GM12878 (cell line): ENCODE data around the gene CCDC74B. TPM values are rescaled to one million over a fixed set of nuclear protein-coding genes. Genes with fewer than 3 reads are reported as not detected.
A peak's percentile ranks its signal among the peaks of the same experiment; 100 is the strongest.
"Not testable (repeated sequence)": the region's sequence is repeated elsewhere in the genome, so short reads cannot be mapped to it uniquely, and the experiment has no call there.

ENCODE experiments used
- ATAC-seq: fragments of 200-7000 bp; cut with Tn5 transposase; 3 replicates; pipeline ENCODE4 v1.9.1; 2020; ENCODE audit warnings: mild to moderate bottlenecking, moderate library complexity
- BruUV-seq: library from RNA; stranded (reverse); fragments of 400-500 nt; replicated peaks from 2 replicates; lab custom pipeline; 2021; lab: Mats Ljungman, UMichigan
- CTCF ChIA-PET: fragments of 300-600 bp; sonication (Branson Sonifier 250); formaldehyde crosslinking; extraction: SDS; loops from one replicate; lab custom pipeline; 2021; ENCODE audit warnings: inconsistent platforms; lab: Yijun Ruan, JAX
- POLR2A ChIA-PET: fragments of 350-600 bp; formaldehyde crosslinking; extraction: SDS; loops from one replicate; lab custom pipeline; 2021; ENCODE audit warnings: inconsistent platforms; lab: Charles Lee
- RAD21 ChIA-PET: fragments of 300-600 bp; sonication (Branson Sonifier 250); formaldehyde crosslinking; loops from one replicate; lab custom pipeline; 2023; ENCODE audit warnings: antibody characterized with exemption; ENCODE audit not compliant: unreplicated experiment; lab: Charles Lee
- SMC1A ChIA-PET: fragments of 300-600 bp; sonication (Branson Sonifier 250); formaldehyde crosslinking; loops from one replicate; lab custom pipeline; 2023; ENCODE audit not compliant: unreplicated experiment, uncharacterized antibody; lab: Charles Lee
- DNase-seq: peaks from one replicate; pipeline ENCODE4 v3.0.0-alpha.2; 2011; ENCODE audit warnings: low read depth, low spot score
- FAIRE-seq: peaks from 3 replicates; lab custom pipeline; 2011; peaks lifted over from hg19 to GRCh38; lab: Jason Lieb, UNC
- H2AFZ ChIP-seq: 2 replicates; pipeline ENCODE4 v1.6.0; 2011; ENCODE audit warnings: low read depth, low read length, control low read depth; ENCODE audit not compliant: control insufficient read depth
- H3K27ac ChIP-seq: 2 replicates; pipeline ENCODE4 v1.5.1; 2011; ENCODE audit warnings: control low read depth; ENCODE audit not compliant: control insufficient read depth, insufficient read depth
- H3K27me3 ChIP-seq, 2 experiments: replicated peaks in 1 of 2; 2 replicates each; pipeline versions ENCODE4 v1.6.0 to v1.6.1; 2011; ENCODE audit warnings: low read length in 1 of 2; ENCODE audit not compliant: control insufficient read depth in 2 of 2, insufficient read depth in 2 of 2
- H3K36me3 ChIP-seq, 2 experiments: 2 replicates each; pipeline ENCODE4 v1.5.1; 2011; ENCODE audit warnings: low read length in 1 of 2; ENCODE audit not compliant: control insufficient read depth in 2 of 2, insufficient read depth in 2 of 2
- H3K4me1 ChIP-seq: 2 replicates; pipeline ENCODE4 v1.6.1; 2011; ENCODE audit warnings: mild to moderate bottlenecking, low read length, moderate library complexity, mixed read lengths; ENCODE audit not compliant: control insufficient read depth, insufficient read depth
- H3K4me2 ChIP-seq: 2 replicates; pipeline ENCODE4 v1.6.0; 2011; ENCODE audit warnings: control low read depth; ENCODE audit not compliant: control insufficient read depth, insufficient read depth
- H3K4me3 ChIP-seq: fragments of 200-600 bp; sonication (generic); 2 replicates; pipeline ENCODE4 v1.5.1; 2016
- H3K79me2 ChIP-seq: 2 replicates; pipeline ENCODE4 v1.6.0; 2011; ENCODE audit warnings: low read length; ENCODE audit not compliant: control insufficient read depth, insufficient read depth
- H3K9ac ChIP-seq: 2 replicates; pipeline ENCODE4 v1.8.0; 2011; ENCODE audit warnings: low read length, control low read depth, mixed read lengths; ENCODE audit not compliant: control insufficient read depth, insufficient read depth
- H3K9me3 ChIP-seq: replicated peaks from 3 replicates; pipeline ENCODE4 v1.5.1; 2011; ENCODE audit warnings: mild to moderate bottlenecking, low read length; ENCODE audit not compliant: control insufficient read depth, insufficient read depth
- H4K20me1 ChIP-seq: 2 replicates; pipeline ENCODE4 v1.6.0; 2011; ENCODE audit not compliant: control insufficient read depth, insufficient read depth
- EP300 ChIP-seq, 2 experiments: fragments of 150-350 bp in 1 of 2; IDR thresholded peaks; 2 replicates each; pipeline ENCODE4 v1.6.1; 2011 to 2012; ENCODE audit warnings: low read depth in 2 of 2, low read length in 2 of 2, borderline replicate concordance in 1 of 2, improper control_type of control experiment in 1 of 2, inconsistent platforms in 1 of 2; ENCODE audit not compliant: control insufficient read depth in 1 of 2
- ESRRA ChIP-seq: IDR thresholded peaks from 2 replicates; pipeline ENCODE4 v1.6.1; 2012; ENCODE audit warnings: mild to moderate bottlenecking, low read length, improper control_type of control experiment
- NFYA ChIP-seq: IDR thresholded peaks from 2 replicates; pipeline ENCODE4 v1.6.1; 2011; ENCODE audit warnings: low read depth, mild to moderate bottlenecking, low read length, improper control_type of control experiment, borderline replicate concordance
- NR2F1 ChIP-seq: fragments of 450-650 bp; conservative IDR thresholded peaks from 2 replicates; pipeline ENCODE4 v1.6.1; 2017; ENCODE audit warnings: mild to moderate bottlenecking
- RELA ChIP-seq: fragments of 450-650 bp; IDR thresholded peaks from 2 replicates; pipeline ENCODE4 v1.8.0; 2014; ENCODE audit warnings: borderline replicate concordance; ENCODE audit not compliant: partially characterized antibody
- SIN3A ChIP-seq: IDR thresholded peaks from 2 replicates; pipeline ENCODE4 v1.6.1; 2012; ENCODE audit warnings: low read depth, low read length, improper control_type of control experiment
- TCF12 ChIP-seq: IDR thresholded peaks from 2 replicates; pipeline ENCODE4 v1.6.1; 2011; ENCODE audit warnings: low read depth, mild to moderate bottlenecking, low read length
- ZSCAN29 ChIP-seq: fragments of 450-650 bp; IDR thresholded peaks from 2 replicates; pipeline ENCODE4 v1.6.1; 2017; ENCODE audit warnings: mild to moderate bottlenecking, moderate library complexity
- WGBS: methylation state at CpG from one replicate; pipeline ENCODE4 v1.1.6; 2016; ENCODE audit warnings: low lambda C conversion rate; ENCODE audit not compliant: insufficient replicate concordance, insufficient coverage; ENCODE audit errors: missing lambda C conversion rate; 5-methylcytosine and 5-hydroxymethylcytosine counted together
- in situ Hi-C: fragments of 300-500 bp; cut with MboI; formaldehyde crosslinking; loops from 9 replicates; pipeline ENCODE4 v1.14.3; 2018; ENCODE audit warnings: mixed read lengths
- intact Hi-C: fragments of 100-400 bp; cut with micrococcal nuclease; formaldehyde crosslinking; loops from one replicate; pipeline ENCODE4 v1.14.2; 2022; ENCODE audit not compliant: unreplicated experiment
- polyA plus RNA-seq, 11 experiments: library from polyadenylated mRNA; depleted of rRNA in 4 of 11; unstranded in 6 of 11; stranded (reverse) in 5 of 11; fragments of >200 nt; fragmentation: Nextera tagmentation in 4 of 11; fragmentation: Illumina TruSeq in 1 of 11; extraction: Ambion mirVana in 4 of 11; extraction: Trizol in 1 of 11; gene quantifications; 1 replicate in 1 of 11; 2 replicates in 10 of 11; pipeline versions ENCODE4 v1.2.1 to v1.2.3, GENCODE V29; 2011 to 2016; ENCODE audit warnings: inconsistent platforms in 2 of 11, missing spikeins in 2 of 11, low read depth in 1 of 11
- total RNA-seq, 4 experiments: library from RNA; depleted of rRNA in 3 of 4; stranded (reverse); fragments of >200 nt in 3 of 4; fragmentation: Illumina TruSeq in 1 of 4; extraction: Trizol in 1 of 4; gene quantifications; 2 replicates each; pipeline versions ENCODE4 v1.2.1 to v1.2.3, GENCODE V29; 2013 to 2021
- TF ChIP-seq, protein P1 (sequence below): fragments of 450-650 bp; IDR thresholded peaks from 2 replicates; pipeline ENCODE4 v1.6.1; 2016; ENCODE audit warnings: mild to moderate bottlenecking, moderate library complexity, borderline replicate concordance
- TF ChIP-seq, protein P2 (sequence below): fragments of 450-650 bp; conservative IDR thresholded peaks from 2 replicates; pipeline ENCODE4 v1.6.1; 2017; ENCODE audit warnings: mild to moderate bottlenecking, moderate library complexity

Gene CCDC74B
- total and polyA plus RNA-seq, 10 of the 15 experiments (the other 5 are each of a cell fraction or from before 2014, with no cell fraction given) = 0.52 to 21.2 (median 9.7) TPM

DNA sequence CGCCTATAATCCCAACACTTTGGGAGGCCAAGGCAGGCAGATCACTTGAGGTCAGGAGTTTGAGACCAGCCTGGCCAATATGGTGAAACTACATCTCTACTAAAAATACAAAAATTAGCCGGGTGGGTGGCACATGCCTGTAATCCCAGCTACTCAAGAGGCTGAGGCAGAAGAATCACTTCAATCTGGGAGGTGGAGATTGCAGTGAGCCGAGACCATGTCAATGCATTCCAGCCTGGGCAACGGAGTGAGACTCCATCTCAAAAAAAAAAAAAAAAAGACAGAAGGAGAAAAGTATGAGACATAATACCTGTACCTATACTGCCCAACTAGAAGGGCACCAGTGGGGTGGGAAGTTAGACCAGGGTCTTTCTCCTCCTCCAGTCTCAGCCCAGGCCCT, 14.5 kb upstream of the CCDC74B start:
- H3K27ac ChIP-seq, H3K4me3 ChIP-seq, DNase-seq, POLR2A ChIA-PET, H3K9ac ChIP-seq, H3K27me3 ChIP-seq, FAIRE-seq, H2AFZ ChIP-seq, H3K4me2 ChIP-seq, intact Hi-C loops, H3K79me2 ChIP-seq, BruUV-seq, H4K20me1 ChIP-seq, H3K9me3 ChIP-seq, SMC1A ChIA-PET, ATAC-seq: not testable (repeated sequence)
- WGBS = 80% methylated on average over 4 of the region's 4 CpGs
- Histone ChIP-seq H3K4me1 (peaks cover 18% of the 10 kb centered on the region), H3K36me3 (peaks cover 4 to 17% of the 10 kb centered on the region in 2 experiments; a peak in 2 of 4 replicates)
- in situ Hi-C loops = loop anchor here (5.0 to 10.0 kb wide), 2 partner anchors 178 to 1515 kb away; no protein-coding TSS in a partner anchor
- CTCF ChIA-PET = interaction anchor here (0.6 to 1.5 kb wide), 2 partner anchors 172 to 978 kb away, joined by 3 to 5 read pairs; no protein-coding TSS in a partner anchor
- RAD21 ChIA-PET = interaction anchor here (1.2 kb wide), 1 partner anchor 1513 kb away, joined by 4 read pairs; no protein-coding TSS in a partner anchor

- no peaks in the 10 kb centered on the region for H3K9me3 ChIP-seq
- 0 out of 2 replicates have a peak overlapping the region, but pooled peaks have one; percentile 9 for H3K4me2 ChIP-seq
- H4K20me1 ChIP-seq = no peaks in the 10 kb centered on the region
- ChIA-PET RAD21 (interaction anchor here (1.0 to 1.2 kb wide), 2 partner anchors 174 to 1514 kb away, joined by 4 read pairs; no protein-coding TSS in a partner anchor), CTCF (interaction anchor here (0.6 to 1.5 kb wide), 4 partner anchors 19 to 977 kb away, joined by 3 to 5 read pairs (median 4); partner anchors contain the start of gene SMPD4), POLR2A (no interaction called here), SMC1A (no interaction called here)
- intact Hi-C loops (loop anchor here (1.0 kb wide), 1 partner anchor 1514 kb away; no protein-coding TSS in a partner anchor), in situ Hi-C loops (loop anchor here (5.0 to 10.0 kb wide), 2 partner anchors 179 to 1516 kb away; no protein-coding TSS in a partner anchor)
- no TSS peak for BruUV-seq
- no peaks in the 10 kb centered on the region for H3K79me2 ChIP-seq
- FAIRE-seq (no peak), DNase-seq (no peak), ATAC-seq (no peak)
- peak overlapping the region; percentile 75 for H3K27ac ChIP-seq
- no peak overlapping the region for H3K4me3 ChIP-seq
- H3K36me3 ChIP-seq = peaks cover 0 to 15% of the 10 kb centered on the region in 2 experiments; a peak in 2 of 4 replicates
- WGBS = 81% methylated on average over 9 of the region's 9 CpGs
- H2AFZ ChIP-seq = no peak overlapping the region
- peaks cover 18% of the 10 kb centered on the region for H3K4me1 ChIP-seq
- no peaks in the 10 kb centered on the region for H3K27me3 ChIP-seq
- H3K9ac ChIP-seq = peak overlapping the region; percentile 12; the same call in 1 of the 2 replicates
- TF ChIP-seq TCF12 (no peak), NR2F1 (no peak), RELA (no peak), SIN3A (no peak), EP300 (IDR thresholded peaks at IDR 0.05; ENCODE audit: borderline replicate concordance in 1 of 2, control insufficient read depth in 1 of 2, low read depth in 2 of 2, low read length in 2 of 2) (no peak), NFYA (no peak), ESRRA (no peak), ZSCAN29 (no peak)
- TF ChIP-seq, protein P1, sequence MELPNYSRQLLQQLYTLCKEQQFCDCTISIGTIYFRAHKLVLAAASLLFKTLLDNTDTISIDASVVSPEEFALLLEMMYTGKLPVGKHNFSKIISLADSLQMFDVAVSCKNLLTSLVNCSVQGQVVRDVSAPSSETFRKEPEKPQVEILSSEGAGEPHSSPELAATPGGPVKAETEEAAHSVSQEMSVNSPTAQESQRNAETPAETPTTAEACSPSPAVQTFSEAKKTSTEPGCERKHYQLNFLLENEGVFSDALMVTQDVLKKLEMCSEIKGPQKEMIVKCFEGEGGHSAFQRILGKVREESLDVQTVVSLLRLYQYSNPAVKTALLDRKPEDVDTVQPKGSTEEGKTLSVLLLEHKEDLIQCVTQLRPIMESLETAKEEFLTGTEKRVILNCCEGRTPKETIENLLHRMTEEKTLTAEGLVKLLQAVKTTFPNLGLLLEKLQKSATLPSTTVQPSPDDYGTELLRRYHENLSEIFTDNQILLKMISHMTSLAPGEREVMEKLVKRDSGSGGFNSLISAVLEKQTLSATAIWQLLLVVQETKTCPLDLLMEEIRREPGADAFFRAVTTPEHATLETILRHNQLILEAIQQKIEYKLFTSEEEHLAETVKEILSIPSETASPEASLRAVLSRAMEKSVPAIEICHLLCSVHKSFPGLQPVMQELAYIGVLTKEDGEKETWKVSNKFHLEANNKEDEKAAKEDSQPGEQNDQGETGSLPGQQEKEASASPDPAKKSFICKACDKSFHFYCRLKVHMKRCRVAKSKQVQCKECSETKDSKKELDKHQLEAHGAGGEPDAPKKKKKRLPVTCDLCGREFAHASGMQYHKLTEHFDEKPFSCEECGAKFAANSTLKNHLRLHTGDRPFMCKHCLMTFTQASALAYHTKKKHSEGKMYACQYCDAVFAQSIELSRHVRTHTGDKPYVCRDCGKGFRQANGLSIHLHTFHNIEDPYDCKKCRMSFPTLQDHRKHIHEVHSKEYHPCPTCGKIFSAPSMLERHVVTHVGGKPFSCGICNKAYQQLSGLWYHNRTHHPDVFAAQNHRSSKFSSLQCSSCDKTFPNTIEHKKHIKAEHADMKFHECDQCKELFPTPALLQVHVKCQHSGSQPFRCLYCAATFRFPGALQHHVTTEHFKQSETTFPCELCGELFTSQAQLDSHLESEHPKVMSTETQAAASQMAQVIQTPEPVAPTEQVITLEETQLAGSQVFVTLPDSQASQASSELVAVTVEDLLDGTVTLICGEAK = no peak
- TF ChIP-seq, protein P2, sequence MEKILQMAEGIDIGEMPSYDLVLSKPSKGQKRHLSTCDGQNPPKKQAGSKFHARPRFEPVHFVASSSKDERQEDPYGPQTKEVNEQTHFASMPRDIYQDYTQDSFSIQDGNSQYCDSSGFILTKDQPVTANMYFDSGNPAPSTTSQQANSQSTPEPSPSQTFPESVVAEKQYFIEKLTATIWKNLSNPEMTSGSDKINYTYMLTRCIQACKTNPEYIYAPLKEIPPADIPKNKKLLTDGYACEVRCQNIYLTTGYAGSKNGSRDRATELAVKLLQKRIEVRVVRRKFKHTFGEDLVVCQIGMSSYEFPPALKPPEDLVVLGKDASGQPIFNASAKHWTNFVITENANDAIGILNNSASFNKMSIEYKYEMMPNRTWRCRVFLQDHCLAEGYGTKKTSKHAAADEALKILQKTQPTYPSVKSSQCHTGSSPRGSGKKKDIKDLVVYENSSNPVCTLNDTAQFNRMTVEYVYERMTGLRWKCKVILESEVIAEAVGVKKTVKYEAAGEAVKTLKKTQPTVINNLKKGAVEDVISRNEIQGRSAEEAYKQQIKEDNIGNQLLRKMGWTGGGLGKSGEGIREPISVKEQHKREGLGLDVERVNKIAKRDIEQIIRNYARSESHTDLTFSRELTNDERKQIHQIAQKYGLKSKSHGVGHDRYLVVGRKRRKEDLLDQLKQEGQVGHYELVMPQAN = no peak
These were observed 13.7 kb upstream of the CCDC74B start for GRCh38 chr2:130158631-130159030.
